Right lobe of liver (tissue), 6 donors: ENCODE data around the gene EPB41L1. TPM values are rescaled to one million over a fixed set of nuclear protein-coding genes. Genes with fewer than 3 reads are reported as not detected.

Experiments
- ATAC-seq, 4 donors: fragments of 200-7000 bp; cut with Tn5 transposase; one replicate each; pipeline ENCODE4 v1.9.1; 2020; ENCODE audit warnings: mild to moderate bottlenecking in 4 of 4, moderate library complexity in 4 of 4
- DNase-seq, 3 donors: peaks; one replicate each; pipeline ENCODE4 v3.0.0-alpha.2; 2020
- H3K27ac ChIP-seq, 3 donors: fragments of 200-600 bp; one replicate each; pipeline ENCODE4 v1.8.0; 2022
- H3K27me3 ChIP-seq, 2 donors: fragments of 200-600 bp; one replicate each; pipeline ENCODE4 v1.8.0; 2022
- H3K36me3 ChIP-seq, 4 donors: fragments of 200-600 bp; sonication (generic) in 1 of 4; one replicate each; pipeline versions ENCODE4 v1.5.1 to v1.8.0; 2017 to 2022; ENCODE audit warnings: control low read depth in 1 of 4
- H3K4me1 ChIP-seq, 4 donors: fragments of 200-600 bp; sonication (generic) in 1 of 4; one replicate each; pipeline versions ENCODE4 v1.5.1 to v1.8.0; 2017 to 2022; ENCODE audit warnings: control low read depth in 1 of 4
- H3K4me3 ChIP-seq, 3 donors: fragments of 200-600 bp; one replicate each; pipeline ENCODE4 v1.8.0; 2022
- H3K9me3 ChIP-seq, 4 donors: fragments of 200-600 bp; sonication (generic) in 1 of 4; one replicate each; pipeline versions ENCODE4 v1.5.1 to v1.8.0; 2017 to 2022; ENCODE audit warnings: control low read depth in 1 of 4
- POLR2A ChIP-seq: fragments of 450-650 bp; IDR thresholded peaks from one replicate; pipeline ENCODE4 v1.6.1; 2017; ENCODE audit warnings: antibody characterized with exemption, mild to moderate bottlenecking
- WGBS: methylation state at CpG from one replicate; pipeline ENCODE4 v1.1.6; 2018; ENCODE audit warnings: low coverage, low lambda C conversion rate; ENCODE audit not compliant: insufficient coverage; ENCODE audit errors: missing lambda C conversion rate; 5-methylcytosine and 5-hydroxymethylcytosine counted together
- intact Hi-C, 2 donors: fragments of 100-400 bp; cut with DNase I; formaldehyde crosslinking; loops; one replicate each; pipeline versions ENCODE4 v1.11.2 to v1.14.1; 2022
- total RNA-seq, 6 experiments: library from RNA; depleted of rRNA in 2 of 6; stranded (reverse); fragments of >200 nt in 2 of 6; fragmentation: NEBNext Ultra II Directional in 3 of 6; extraction: Animal tissue kit (Norgen Biotek cat#: 25700) in 3 of 6; gene quantifications; one replicate each; pipeline versions ENCODE4 v1.1.0 to v1.2.4, GENCODE V29; 2016 to 2023
- TF ChIP-seq, protein P1 (sequence below), 4 donors: fragments of 200-600 bp in 3 of 4; fragments of 450-650 bp in 1 of 4; IDR thresholded peaks; one replicate each; pipeline versions ENCODE4 v1.5.1 to v1.8.0; 2016 to 2022; ENCODE audit warnings: antibody characterized with exemption in 4 of 4, mild to moderate bottlenecking in 2 of 4
- donor health status: DM: no; HTN: yes; CAD: no.
- donor health status: DM: no; HTN: no; CAD: no.
- donor health status: DM: no; HTN: no; CAD: no.
- donor health status: DM: no; HTN: yes; CAD: no.
- donor health status: DM: no; HTN: yes; CAD: no.

EPB41L1 gene
- total RNA-seq, 6 experiments from 2014 or later = 3.1 to 13.2 (median 5.3) TPM

DNA sequence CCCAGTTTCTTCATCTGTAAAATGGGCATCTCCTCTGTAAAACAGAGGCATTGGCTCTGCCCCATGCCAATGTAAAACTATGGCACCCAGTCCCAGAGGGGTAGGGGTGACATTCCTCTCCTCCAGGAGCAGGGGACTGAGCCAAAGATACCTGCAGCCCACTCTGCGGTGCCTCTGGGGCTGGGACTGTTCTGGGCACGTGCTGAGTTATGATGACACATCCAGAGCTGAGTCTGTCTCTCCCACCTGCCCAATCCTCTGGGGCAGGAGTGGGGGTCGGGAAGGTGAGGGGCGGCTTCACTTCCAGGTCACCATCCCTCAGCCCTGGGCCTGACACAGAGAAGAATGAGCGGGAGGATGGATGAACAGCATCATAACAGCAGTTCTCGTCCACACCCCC is 111.6 kb downstream of the EPB41L1 start:
- 80% methylated on average over 2 of the region's 6 CpGs for WGBS
- H3K9me3 ChIP-seq = no peaks in the 10 kb centered on the region
- H3K27me3 ChIP-seq = no peaks in the 10 kb centered on the region
- no peak overlapping the region for H3K4me3 ChIP-seq
- intact Hi-C loops = no loop called here
- ATAC-seq = no peak
- H3K36me3 ChIP-seq = no peaks in the 10 kb centered on the region
- no peaks in the 10 kb centered on the region for H3K4me1 ChIP-seq
- H3K27ac ChIP-seq = no peak overlapping the region
- no peak for TF ChIP-seq POLR2A
- TF ChIP-seq, protein P1, sequence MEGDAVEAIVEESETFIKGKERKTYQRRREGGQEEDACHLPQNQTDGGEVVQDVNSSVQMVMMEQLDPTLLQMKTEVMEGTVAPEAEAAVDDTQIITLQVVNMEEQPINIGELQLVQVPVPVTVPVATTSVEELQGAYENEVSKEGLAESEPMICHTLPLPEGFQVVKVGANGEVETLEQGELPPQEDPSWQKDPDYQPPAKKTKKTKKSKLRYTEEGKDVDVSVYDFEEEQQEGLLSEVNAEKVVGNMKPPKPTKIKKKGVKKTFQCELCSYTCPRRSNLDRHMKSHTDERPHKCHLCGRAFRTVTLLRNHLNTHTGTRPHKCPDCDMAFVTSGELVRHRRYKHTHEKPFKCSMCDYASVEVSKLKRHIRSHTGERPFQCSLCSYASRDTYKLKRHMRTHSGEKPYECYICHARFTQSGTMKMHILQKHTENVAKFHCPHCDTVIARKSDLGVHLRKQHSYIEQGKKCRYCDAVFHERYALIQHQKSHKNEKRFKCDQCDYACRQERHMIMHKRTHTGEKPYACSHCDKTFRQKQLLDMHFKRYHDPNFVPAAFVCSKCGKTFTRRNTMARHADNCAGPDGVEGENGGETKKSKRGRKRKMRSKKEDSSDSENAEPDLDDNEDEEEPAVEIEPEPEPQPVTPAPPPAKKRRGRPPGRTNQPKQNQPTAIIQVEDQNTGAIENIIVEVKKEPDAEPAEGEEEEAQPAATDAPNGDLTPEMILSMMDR (IDR thresholded peaks at IDR 0.05) = no peak
- no peak for DNase-seq

DNA sequence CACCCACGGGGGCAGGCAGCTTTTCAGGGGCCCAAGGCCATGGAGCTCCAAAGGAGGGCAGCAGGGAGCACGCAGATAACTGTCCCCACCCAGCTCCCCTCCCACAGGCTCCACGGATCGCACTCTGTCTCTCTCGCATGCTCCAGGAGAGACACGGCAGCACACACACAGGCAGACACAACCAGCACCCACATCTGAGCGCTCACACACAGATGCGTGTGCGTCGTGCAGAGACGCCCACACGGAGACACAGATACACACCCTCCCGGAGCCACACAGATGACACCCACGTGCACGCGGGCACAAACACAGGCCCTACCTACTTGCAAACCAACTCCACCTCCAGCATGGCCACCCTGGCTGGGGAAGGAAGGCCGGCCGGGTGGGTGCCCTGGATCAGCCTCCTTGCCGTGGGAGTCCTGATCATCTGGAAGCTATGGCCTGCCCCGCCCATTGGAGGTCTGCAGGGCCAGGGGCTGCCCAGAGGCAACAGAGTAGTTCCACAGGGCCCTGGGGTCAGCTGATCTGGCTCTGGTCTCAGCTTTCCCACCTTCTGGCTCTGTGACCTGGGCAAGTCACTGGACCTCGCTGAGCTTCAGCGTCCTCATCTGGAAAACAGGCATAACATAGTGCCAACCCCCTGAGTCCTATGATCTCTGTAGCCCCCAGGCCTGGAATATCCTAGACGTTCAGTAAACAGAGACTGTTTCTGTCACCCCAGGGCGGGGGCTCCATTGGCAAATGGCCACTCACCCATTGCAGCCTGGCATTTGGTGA is 113.3 kb downstream of the EPB41L1 start:
- intact Hi-C loops = no loop called here
- H3K4me1 ChIP-seq = no peaks in the 10 kb centered on the region
- ATAC-seq (no peak), DNase-seq (no peak)
- H3K27me3 ChIP-seq = no peaks in the 10 kb centered on the region
- H3K9me3 ChIP-seq = no peaks in the 10 kb centered on the region
- no peak overlapping the region for H3K4me3 ChIP-seq
- no peak overlapping the region for H3K27ac ChIP-seq
- TF ChIP-seq, protein P1 (IDR thresholded peaks at IDR 0.05) = no peak
- no peak for TF ChIP-seq POLR2A
- WGBS = 71% methylated on average over 4 of the region's 24 CpGs
- H3K36me3 ChIP-seq = no peaks in the 10 kb centered on the region

DNA sequence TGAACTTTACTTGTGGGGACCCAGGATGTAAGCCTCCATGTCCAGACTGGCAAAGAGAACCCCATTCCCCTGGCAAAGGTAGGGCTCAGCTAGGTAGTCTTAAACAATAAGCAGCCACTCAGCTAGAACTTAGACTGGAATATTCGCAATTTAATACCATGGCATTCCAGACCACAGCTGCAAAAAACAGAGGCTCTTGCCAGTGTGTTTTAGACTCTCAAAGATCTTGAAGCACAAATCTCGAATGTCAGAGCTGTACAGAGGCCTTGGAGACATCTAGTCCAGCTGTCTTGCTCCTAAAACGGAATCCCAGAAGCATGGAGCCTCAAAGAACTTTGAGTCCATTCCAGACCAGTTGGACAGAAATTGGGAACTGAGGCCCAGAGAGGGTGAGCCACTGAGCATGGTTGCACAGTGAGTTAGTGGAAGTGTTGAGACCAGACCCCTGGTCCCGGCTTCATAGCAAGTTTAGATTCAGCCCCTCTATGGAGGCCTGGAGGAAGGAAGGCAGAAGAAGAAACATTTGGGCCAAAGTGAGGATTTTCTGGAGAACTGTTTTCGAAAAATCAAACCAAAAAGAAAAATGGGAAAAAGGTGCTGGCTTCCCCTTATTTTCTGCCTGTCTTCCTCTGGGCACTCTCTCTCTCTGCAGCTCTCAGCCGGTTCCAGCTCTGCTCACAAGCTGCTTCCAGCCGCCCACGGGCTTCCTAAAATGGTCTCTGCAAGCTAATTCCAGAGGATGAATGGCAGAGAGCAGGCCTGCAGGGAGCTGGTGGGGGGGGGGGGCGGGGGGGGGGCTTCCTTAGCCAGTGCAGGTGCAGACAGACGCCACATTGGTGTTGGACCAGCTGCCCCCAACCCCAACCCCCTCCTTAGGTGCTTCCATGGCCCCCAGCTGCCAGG is 114.2 kb downstream of the EPB41L1 start:
- Histone ChIP-seq H3K36me3 (no peaks in the 10 kb centered on the region), H3K9me3 (no peaks in the 10 kb centered on the region), H3K27me3 (no peaks in the 10 kb centered on the region), H3K4me1 (no peaks in the 10 kb centered on the region), H3K4me3 (no peak overlapping the region), H3K27ac (no peak overlapping the region)
- DNase-seq (no peak), ATAC-seq (no peak)
- no peak for TF ChIP-seq POLR2A
- TF ChIP-seq, protein P1 (IDR thresholded peaks at IDR 0.05) = no peak
- intact Hi-C loops = no loop called here
- whole genome bisulfite sequencing = 53% methylated on average over 7 of the region's 10 CpGs

DNA sequence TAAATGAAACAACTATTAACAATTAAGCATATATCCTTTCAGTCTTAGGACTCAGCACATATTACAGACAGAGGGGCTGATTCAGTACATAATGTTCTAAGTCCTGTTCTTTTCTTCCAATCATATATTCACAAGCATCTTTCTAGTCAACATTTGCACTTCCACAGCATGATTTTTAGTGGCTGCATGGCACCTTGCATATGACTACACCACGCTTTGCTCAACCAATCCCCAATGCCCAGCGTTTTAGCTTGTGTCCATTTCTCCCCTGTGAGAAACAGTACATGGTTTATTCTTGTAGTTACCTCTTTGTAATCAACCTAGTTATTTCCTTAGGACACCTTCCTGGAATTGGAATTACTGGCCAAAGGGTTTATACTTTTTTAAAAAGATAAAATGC is 115.0 kb downstream of the EPB41L1 start:
- Histone ChIP-seq H3K9me3 (no peaks in the 10 kb centered on the region), H3K27ac (no peak overlapping the region), H3K4me1 (no peaks in the 10 kb centered on the region), H3K36me3 (no peaks in the 10 kb centered on the region), H3K27me3 (no peaks in the 10 kb centered on the region), H3K4me3 (no peak overlapping the region)
- DNase-seq (no peak), ATAC-seq (no peak)
- WGBS = 72% methylated on average over 2 of the region's 2 CpGs
- TF ChIP-seq, protein P1 (IDR thresholded peaks at IDR 0.05) = no peak
- no peak for TF ChIP-seq POLR2A
- intact Hi-C loops = no loop called here
